ENCODE results near the gene LDB1.

- no peak for TF ChIP-seq GATA2 (IDR thresholded peaks at IDR 0.05; ENCODE audit: low read depth, low read length)
- TF ChIP-seq GATA3 (IDR thresholded peaks at IDR 0.05; ENCODE audit: low read depth, low read length) = no peak
Observed at GRCh38 chr10:102154466-102155116, 34.4 kb upstream of the LDB1 start.
